ENCODE data around the gene CHPF.
A peak's percentile ranks its signal among the peaks of the same experiment; 100 is the strongest.

Gene CHPF

GRCh38 chr2:219573166-219573565 lies 29.6 kb upstream of the CHPF start:
- CTCF ChIA-PET = no interaction called here
- Histone ChIP-seq H3K9me3 (ENCODE audit: control insufficient read depth, insufficient read depth, low read depth, low read length) (no peaks in the 10 kb centered on the region), H3K4me1 (ENCODE audit: control insufficient read depth, insufficient read depth, low read length) (peaks cover 15% of the 10 kb centered on the region), H3K36me3 (ENCODE audit: control insufficient read depth in 2 of 2, insufficient read depth in 1 of 2, low read length in 2 of 2) (peaks cover 0 to 19% of the 10 kb centered on the region in 2 experiments; a peak in 1 of 3 replicates), H3K4me3 (ENCODE audit: low read depth, low read length) (no peak overlapping the region), H3K27ac (ENCODE audit: extremely low read depth, low read depth, low read length) (no peak overlapping the region)
- POLR2A ChIA-PET = no interaction called here
- TF ChIP-seq GFI1B (tag by site-specific recombination; IDR thresholded peaks at IDR 0.05) (no peak), SALL2 (tag by site-specific recombination; IDR thresholded peaks at IDR 0.05; ENCODE audit: borderline replicate concordance) (no peak), ZNF133 (tag by site-specific recombination; IDR thresholded peaks at IDR 0.05) (no peak), ZNF610 (tag by site-specific recombination; IDR thresholded peaks at IDR 0.05; ENCODE audit: borderline replicate concordance) (no peak), ZNF266 (tag by site-specific recombination; IDR thresholded peaks at IDR 0.05; ENCODE audit: low read depth) (no peak), BCL6B (tag by site-specific recombination; IDR thresholded peaks at IDR 0.05) (no peak), ZNF148 (tag by site-specific recombination; IDR thresholded peaks at IDR 0.05; ENCODE audit: borderline replicate concordance) (no peak), GLI4 (tag by site-specific recombination; IDR thresholded peaks at IDR 0.05) (no peak)

GRCh38 chr2:219572237-219573001 lies 28.8 kb upstream of the CHPF start, which contains the start of gene INHA:
Gene INHA, plus strand, starts transcription at chr2:219572310. Its CDS starts 65 bp downstream, at chr2:219572375.
- POLR2A ChIA-PET = interaction anchor here (0.6 to 2.5 kb wide), 5 partner anchors 11 to 31 kb away, joined by 3 to 44 read pairs (median 10); partner anchors contain the start of gene STK11IP
- Histone ChIP-seq H3K4me3 (ENCODE audit: low read depth, low read length) (peak within 1 kb of the TSS; percentile 91), H3K4me1 (ENCODE audit: control insufficient read depth, insufficient read depth, low read length) (peaks cover 15% of the 10 kb centered on the region), H3K36me3 (ENCODE audit: control insufficient read depth in 2 of 2, insufficient read depth in 1 of 2, low read length in 2 of 2) (peaks cover 0 to 27% of the 10 kb centered on the region in 2 experiments; a peak in 1 of 3 replicates), H3K9me3 (ENCODE audit: control insufficient read depth, insufficient read depth, low read depth, low read length) (no peaks in the 10 kb centered on the region), H3K27ac (ENCODE audit: extremely low read depth, low read depth, low read length) (peak within 1 kb of the TSS; percentile 86)
- TF ChIP-seq ZNF18 (tag by site-specific recombination; IDR thresholded peaks at IDR 0.05) (no peak), FEZF1 (tag by site-specific recombination; IDR thresholded peaks at IDR 0.05) (no peak), KLF9 (tag by site-specific recombination; IDR thresholded peaks at IDR 0.05; ENCODE audit: low read depth) (0 out of 2 replicates have a peak, but pooled peaks have one; percentile 3), GLIS2 (tag by site-specific recombination; IDR thresholded peaks at IDR 0.05) (peak; percentile 37), HIC1 (tag by site-specific recombination; IDR thresholded peaks at IDR 0.05) (peak; percentile 82; the same call in 1 of the 2 replicates), ZNF488 (tag by site-specific recombination; IDR thresholded peaks at IDR 0.05) (no peak), ZNF121 (tag by site-specific recombination; IDR thresholded peaks at IDR 0.05) (0 out of 2 replicates have a peak, but pooled peaks have one; percentile 41), ZNF501 (tag by site-specific recombination; IDR thresholded peaks at IDR 0.05) (peak; percentile 14; the same call in 1 of the 2 replicates), ZBTB48 (tag by site-specific recombination; IDR thresholded peaks at IDR 0.05) (peak; percentile 1; the same call in 1 of the 2 replicates)
- CTCF ChIA-PET = interaction anchor here (0.5 to 1.7 kb wide), 6 partner anchors 21 to 295 kb away, joined by 3 to 13 read pairs (median 4); no protein-coding TSS in a partner anchor

All from HEK293 (cell line).